Measurements from ENCODE around the gene SIX1. TPM values are rescaled to one million over a fixed set of nuclear protein-coding genes. Genes with fewer than 3 reads are reported as not detected.

SIX1 gene
- total and polyA plus RNA-seq, 2 of the 13 experiments (the other 11 are each of a cell fraction or from before 2014, with no cell fraction given) = 1.7 to 6.5 TPM

DNA sequence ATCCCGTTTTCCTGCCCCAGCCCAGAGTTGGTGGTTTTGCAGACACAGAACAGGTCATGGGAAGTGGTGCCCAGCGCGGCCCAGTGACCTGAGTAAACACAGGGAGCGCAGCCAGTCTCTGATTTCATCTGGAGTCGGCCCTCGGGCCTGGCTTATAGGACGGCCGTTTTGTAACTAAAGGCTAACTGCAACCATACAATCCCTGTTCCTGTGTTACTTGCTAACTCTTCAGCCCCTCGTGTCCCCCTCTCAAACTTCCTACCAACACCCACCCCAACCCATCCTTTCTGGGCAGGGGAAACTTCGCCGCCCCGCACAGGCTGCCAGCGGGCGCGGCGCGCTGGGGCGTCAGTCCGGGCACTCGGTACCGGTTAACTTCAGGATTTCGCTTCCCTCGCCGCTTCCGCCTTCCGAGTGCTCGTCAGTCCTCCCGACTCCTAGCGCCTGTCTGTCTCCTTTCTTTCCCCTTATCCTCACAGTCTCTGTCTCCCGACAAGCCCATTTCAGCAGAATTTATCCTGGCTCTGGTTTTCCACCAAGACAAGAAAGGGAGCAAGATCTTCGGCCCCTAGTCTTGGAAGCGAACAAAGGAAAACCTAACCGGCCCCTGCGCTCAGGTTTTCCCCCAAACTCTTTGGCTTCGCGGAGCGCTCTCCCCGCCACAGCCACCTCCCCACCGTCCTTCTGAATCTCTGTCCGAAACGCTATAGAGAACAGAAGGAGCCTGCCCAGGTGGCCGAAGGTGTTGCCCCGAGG lies 2.0 kb downstream of the SIX1 start (continued):
- TF ChIP-seq, protein P1, sequence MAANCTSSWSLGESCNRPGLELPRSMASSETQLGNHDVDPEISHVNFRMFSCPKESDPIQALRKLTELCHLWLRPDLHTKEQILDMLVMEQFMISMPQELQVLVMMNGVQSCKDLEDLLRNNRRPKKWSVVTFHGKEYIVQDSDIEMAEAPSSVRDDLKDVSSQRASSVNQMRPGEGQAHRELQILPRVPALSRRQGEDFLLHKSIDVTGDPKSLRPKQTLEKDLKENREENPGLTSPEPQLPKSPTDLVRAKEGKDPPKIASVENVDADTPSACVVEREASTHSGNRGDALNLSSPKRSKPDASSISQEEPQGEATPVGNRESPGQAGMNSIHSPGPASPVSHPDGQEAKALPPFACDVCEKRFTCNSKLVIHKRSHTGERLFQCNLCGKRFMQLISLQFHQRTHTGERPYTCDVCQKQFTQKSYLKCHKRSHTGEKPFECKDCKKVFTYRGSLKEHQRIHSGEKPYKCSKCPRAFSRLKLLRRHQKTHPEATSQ (CRISPR knock-in tag; IDR thresholded peaks at IDR 0.05; ENCODE audit: borderline replicate concordance) = no peak
- TF ChIP-seq KLF15 (CRISPR knock-in tag; IDR thresholded peaks at IDR 0.05; ENCODE audit: borderline replicate concordance) (no peak), ZNF335 (CRISPR knock-in tag; IDR thresholded peaks at IDR 0.05) (no peak), CBFB (CRISPR knock-in tag; IDR thresholded peaks at IDR 0.05) (no peak), FOXA1 (IDR thresholded peaks at IDR 0.05) (no peak), FOXA1 (CRISPR knock-in tag; IDR thresholded peaks at IDR 0.05) (peak; percentile 85), TMF1 (CRISPR knock-in tag; IDR thresholded peaks at IDR 0.05; ENCODE audit: low read depth) (no peak), ZNF225 (CRISPR knock-in tag; IDR thresholded peaks at IDR 0.05) (no peak), ZNF296 (CRISPR knock-in tag; conservative IDR thresholded peaks at IDR 0.05) (peak; percentile 99), ZNF234 (CRISPR knock-in tag; conservative IDR thresholded peaks at IDR 0.05) (no peak), ZNF768 (CRISPR knock-in tag; IDR thresholded peaks at IDR 0.05) (peak; percentile 75; the same call in 1 of the 2 replicates), KDM5B (CRISPR knock-in tag; IDR thresholded peaks at IDR 0.05; ENCODE audit: borderline replicate concordance) (peak; percentile 59; the same call in 1 of the 2 replicates), FOXK2 (IDR thresholded peaks at IDR 0.05) (no peak), KLF16 (CRISPR knock-in tag; IDR thresholded peaks at IDR 0.05) (no peak), RAD21 (CRISPR knock-in tag; IDR thresholded peaks at IDR 0.05) (no peak), ZNF777 (CRISPR knock-in tag; IDR thresholded peaks at IDR 0.05) (peak; percentile 72; the same call in 1 of the 2 replicates), KDM2A (CRISPR knock-in tag; IDR thresholded peaks at IDR 0.05; ENCODE audit: borderline replicate concordance, low read depth) (peak; percentile 69; the same call in 1 of the 2 replicates), NR0B2 (CRISPR knock-in tag; IDR thresholded peaks at IDR 0.05) (no peak), NFKBIZ (CRISPR knock-in tag; IDR thresholded peaks at IDR 0.05) (no peak), KAT8 (CRISPR knock-in tag; IDR thresholded peaks at IDR 0.05) (peak; percentile 38; the same call in 1 of the 2 replicates), SP2 (CRISPR knock-in tag; IDR thresholded peaks at IDR 0.05) (no peak), ZBTB7B (CRISPR knock-in tag; IDR thresholded peaks at IDR 0.05) (no peak), THRA (CRISPR knock-in tag; IDR thresholded peaks at IDR 0.05; ENCODE audit: borderline replicate concordance) (no peak)
- TF ChIP-seq, protein P2, sequence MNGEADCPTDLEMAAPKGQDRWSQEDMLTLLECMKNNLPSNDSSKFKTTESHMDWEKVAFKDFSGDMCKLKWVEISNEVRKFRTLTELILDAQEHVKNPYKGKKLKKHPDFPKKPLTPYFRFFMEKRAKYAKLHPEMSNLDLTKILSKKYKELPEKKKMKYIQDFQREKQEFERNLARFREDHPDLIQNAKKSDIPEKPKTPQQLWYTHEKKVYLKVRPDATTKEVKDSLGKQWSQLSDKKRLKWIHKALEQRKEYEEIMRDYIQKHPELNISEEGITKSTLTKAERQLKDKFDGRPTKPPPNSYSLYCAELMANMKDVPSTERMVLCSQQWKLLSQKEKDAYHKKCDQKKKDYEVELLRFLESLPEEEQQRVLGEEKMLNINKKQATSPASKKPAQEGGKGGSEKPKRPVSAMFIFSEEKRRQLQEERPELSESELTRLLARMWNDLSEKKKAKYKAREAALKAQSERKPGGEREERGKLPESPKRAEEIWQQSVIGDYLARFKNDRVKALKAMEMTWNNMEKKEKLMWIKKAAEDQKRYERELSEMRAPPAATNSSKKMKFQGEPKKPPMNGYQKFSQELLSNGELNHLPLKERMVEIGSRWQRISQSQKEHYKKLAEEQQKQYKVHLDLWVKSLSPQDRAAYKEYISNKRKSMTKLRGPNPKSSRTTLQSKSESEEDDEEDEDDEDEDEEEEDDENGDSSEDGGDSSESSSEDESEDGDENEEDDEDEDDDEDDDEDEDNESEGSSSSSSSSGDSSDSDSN (CRISPR knock-in tag; IDR thresholded peaks at IDR 0.05) = peak; percentile 79; the same call in 1 of the 2 replicates
- TF ChIP-seq, protein P3, sequence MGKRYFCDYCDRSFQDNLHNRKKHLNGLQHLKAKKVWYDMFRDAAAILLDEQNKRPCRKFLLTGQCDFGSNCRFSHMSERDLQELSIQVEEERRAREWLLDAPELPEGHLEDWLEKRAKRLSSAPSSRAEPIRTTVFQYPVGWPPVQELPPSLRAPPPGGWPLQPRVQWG (CRISPR knock-in tag; IDR thresholded peaks at IDR 0.05; ENCODE audit: borderline replicate concordance, low read depth) = no peak
